WTC11 (cell line): ENCODE measurements around the gene SPATA13. TPM values are rescaled to one million over a fixed set of nuclear protein-coding genes. Genes with fewer than 3 reads are reported as not detected.
A peak's percentile ranks its signal among the peaks of the same experiment; 100 is the strongest.

Experiments
- ATAC-seq: fragments of 200-7000 bp; cut with Tn5 transposase; 2 replicates; pipeline ENCODE4 v1.10.0; 2021; ENCODE audit warnings: mild to moderate bottlenecking, moderate library complexity
- CTCF ChIA-PET: fragments of 300-600 bp; sonication (Branson Sonifier 250); formaldehyde crosslinking; loops from one replicate; lab custom pipeline; 2021; ENCODE audit warnings: antibody characterized with exemption; lab: Charles Lee
- POLR2A ChIA-PET: fragments of 350-600 bp; sonication (Branson Sonifier 250); formaldehyde crosslinking; loops from one replicate; lab custom pipeline; 2021; ENCODE audit warnings: antibody characterized with exemption; lab: Charles Lee
- DNase-seq: peaks from one replicate; pipeline ENCODE4 v3.0.0; 2021; ENCODE audit warnings: low spot score
- H3K27ac Mint-ChIP-seq: 2 replicates; pipeline ENCODE4 v1.8.0; 2021; ENCODE audit warnings: mixed read lengths
- H3K27me3 Mint-ChIP-seq: 2 replicates; pipeline ENCODE4 v1.8.0; 2021; ENCODE audit warnings: low read depth, mild to moderate bottlenecking, moderate library complexity, mixed read lengths
- H3K36me3 Mint-ChIP-seq: 2 replicates; pipeline ENCODE4 v1.8.0; 2021; ENCODE audit warnings: mixed read lengths
- H3K4me1 Mint-ChIP-seq: 2 replicates; pipeline ENCODE4 v1.8.0; 2022; ENCODE audit warnings: mixed read lengths
- H3K4me3 Mint-ChIP-seq: 2 replicates; pipeline ENCODE4 v1.8.0; 2021; ENCODE audit warnings: mild to moderate bottlenecking, moderate library complexity, mixed read lengths
- H3K9me3 Mint-ChIP-seq: 2 replicates; pipeline ENCODE4 v1.8.0; 2021; ENCODE audit warnings: mixed read lengths
- CREB1 ChIP-seq: sonication (generic); formaldehyde crosslinking; IDR thresholded peaks from 2 replicates; pipeline ENCODE4 v1.8.0; 2023; ENCODE audit warnings: mild to moderate bottlenecking, missing genetic modification reagents
- ELF4 ChIP-seq: sonication (generic); formaldehyde crosslinking; IDR thresholded peaks from 2 replicates; pipeline ENCODE4 v1.8.1; 2022; ENCODE audit warnings: low read depth, mild to moderate bottlenecking, moderate library complexity, missing genetic modification reagents
- HMGA2 ChIP-seq: fragments of 250-450 bp; sonication (Bioruptor Pico); IDR thresholded peaks from 2 replicates; pipeline ENCODE4 v1.4.0; 2021; ENCODE audit warnings: mild to moderate bottlenecking, moderate library complexity
- MXD4 ChIP-seq: fragments of 250-450 bp; sonication (Bioruptor Pico); IDR thresholded peaks from 2 replicates; pipeline ENCODE4 v1.8.0; 2021; ENCODE audit warnings: mild to moderate bottlenecking, moderate library complexity, borderline replicate concordance
- MYBL2 ChIP-seq: sonication (generic); formaldehyde crosslinking; IDR thresholded peaks from 2 replicates; pipeline ENCODE4 v1.8.1; 2023; ENCODE audit warnings: mild to moderate bottlenecking, moderate library complexity, missing genetic modification reagents
- NFYB ChIP-seq: sonication (generic); formaldehyde crosslinking; conservative IDR thresholded peaks from 2 replicates; pipeline ENCODE4 v1.8.0; 2022; ENCODE audit warnings: low read depth, missing genetic modification reagents
- NR1H2 ChIP-seq: sonication (generic); formaldehyde crosslinking; IDR thresholded peaks from 2 replicates; pipeline ENCODE4 v1.9.0; 2021; ENCODE audit warnings: mild to moderate bottlenecking, moderate library complexity, missing genetic modification reagents
- NR2C2 ChIP-seq: sonication (generic); formaldehyde crosslinking; IDR thresholded peaks from 2 replicates; pipeline ENCODE4 v1.8.0; 2022; ENCODE audit warnings: mild to moderate bottlenecking, missing genetic modification reagents
- PRRX2 ChIP-seq: fragments of 250-450 bp; sonication (Bioruptor Pico); IDR thresholded peaks from 2 replicates; pipeline ENCODE4 v1.8.0; 2021; ENCODE audit warnings: mild to moderate bottlenecking
- RELA ChIP-seq: sonication (generic); formaldehyde crosslinking; IDR thresholded peaks from 2 replicates; pipeline ENCODE4 v1.8.1; 2022; ENCODE audit warnings: missing genetic modification reagents, mild to moderate bottlenecking, borderline replicate concordance
- SP1 ChIP-seq: sonication (generic); formaldehyde crosslinking; conservative IDR thresholded peaks from 2 replicates; pipeline ENCODE4 v1.8.1; 2022; ENCODE audit warnings: missing genetic modification reagents
- TP53 ChIP-seq: sonication (generic); formaldehyde crosslinking; IDR thresholded peaks from 2 replicates; pipeline ENCODE4 v1.8.1; 2023; ENCODE audit warnings: mild to moderate bottlenecking, missing genetic modification reagents
- ZBTB21 ChIP-seq: sonication (generic); formaldehyde crosslinking; IDR thresholded peaks from 2 replicates; pipeline ENCODE4 v1.8.1; 2023; ENCODE audit warnings: mild to moderate bottlenecking, missing genetic modification reagents, borderline replicate concordance
- ZNF396 ChIP-seq: fragments of 250-450 bp; sonication (Bioruptor Pico); IDR thresholded peaks from 2 replicates; pipeline ENCODE4 v1.8.0; 2021; ENCODE audit warnings: mild to moderate bottlenecking, moderate library complexity, borderline replicate concordance
- ZNF671 ChIP-seq: fragments of 250-450 bp; sonication (Bioruptor Pico); IDR thresholded peaks from 2 replicates; pipeline ENCODE4 v1.8.0; 2021; ENCODE audit warnings: mild to moderate bottlenecking
- total RNA-seq: library from RNA; stranded (reverse); gene quantifications from 3 replicates; pipeline ENCODE4 v1.2.3, GENCODE V29; 2021
- TF ChIP-seq, protein P1 (sequence below): fragments of 200-600 bp; IDR thresholded peaks from 2 replicates; pipeline ENCODE4 v1.8.0; 2022; ENCODE audit warnings: antibody characterized with exemption
- TF ChIP-seq, protein P2 (sequence below): sonication (generic); formaldehyde crosslinking; IDR thresholded peaks from 2 replicates; pipeline ENCODE4 v1.8.1; 2023; ENCODE audit warnings: mild to moderate bottlenecking, missing genetic modification reagents, moderate library complexity
- TF ChIP-seq, protein P3 (sequence below): fragments of 250-450 bp; sonication (Bioruptor Pico); IDR thresholded peaks from 2 replicates; pipeline ENCODE4 v1.8.0; 2021; ENCODE audit warnings: mild to moderate bottlenecking
- TF ChIP-seq, protein P4 (sequence below): sonication (generic); formaldehyde crosslinking; IDR thresholded peaks from 2 replicates; pipeline ENCODE4 v1.8.0; 2023; ENCODE audit warnings: missing genetic modification reagents, mild to moderate bottlenecking, borderline replicate concordance
- TF ChIP-seq, protein P5 (sequence below): sonication (generic); formaldehyde crosslinking; IDR thresholded peaks from 2 replicates; pipeline ENCODE4 v1.8.0; 2022; ENCODE audit warnings: mild to moderate bottlenecking, missing genetic modification reagents

Gene SPATA13
- total RNA-seq, 1 experiment from 2014 or later = 29.0 TPM

DNA sequence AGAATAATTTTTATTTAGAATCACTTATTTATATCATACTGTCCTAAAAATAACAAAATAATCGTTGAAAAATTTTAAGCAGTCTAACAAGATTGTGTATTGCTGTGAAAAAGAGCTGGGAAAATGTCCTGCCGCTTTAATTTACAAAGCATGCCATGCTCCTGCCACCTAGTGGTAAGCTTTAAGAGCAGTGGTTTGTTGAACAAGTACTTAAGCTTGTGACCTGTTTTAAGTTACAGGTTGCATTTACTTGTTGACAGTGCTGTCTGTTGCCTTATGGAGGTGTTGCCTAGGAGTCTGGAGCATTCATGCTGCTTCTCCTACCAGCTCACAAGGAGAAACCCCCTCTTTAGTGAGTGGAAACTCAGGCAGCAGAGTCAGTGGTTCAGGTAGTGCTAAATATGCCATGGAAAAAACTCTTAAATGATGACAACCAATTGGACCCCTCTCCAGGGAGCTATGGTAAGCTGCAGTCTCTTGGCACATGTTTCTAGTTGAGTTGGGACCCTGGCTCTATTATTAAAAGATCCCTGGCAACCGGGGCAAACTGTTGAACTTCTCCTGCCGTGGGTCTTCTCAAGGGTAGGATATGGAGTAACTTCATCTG lies 68.4 kb downstream of the SPATA13 start:
- no peak overlapping the region for H3K27ac Mint-ChIP-seq
- TF ChIP-seq ZBTB21 (CRISPR knock-in tag) (no peak), NR2C2 (CRISPR knock-in tag) (no peak), NR1H2 (CRISPR knock-in tag) (no peak), HMGA2 (CRISPR knock-in tag) (peak; percentile 28; the same call in 1 of the 2 replicates), MXD4 (CRISPR knock-in tag) (no peak)
- TF ChIP-seq, protein P1, sequence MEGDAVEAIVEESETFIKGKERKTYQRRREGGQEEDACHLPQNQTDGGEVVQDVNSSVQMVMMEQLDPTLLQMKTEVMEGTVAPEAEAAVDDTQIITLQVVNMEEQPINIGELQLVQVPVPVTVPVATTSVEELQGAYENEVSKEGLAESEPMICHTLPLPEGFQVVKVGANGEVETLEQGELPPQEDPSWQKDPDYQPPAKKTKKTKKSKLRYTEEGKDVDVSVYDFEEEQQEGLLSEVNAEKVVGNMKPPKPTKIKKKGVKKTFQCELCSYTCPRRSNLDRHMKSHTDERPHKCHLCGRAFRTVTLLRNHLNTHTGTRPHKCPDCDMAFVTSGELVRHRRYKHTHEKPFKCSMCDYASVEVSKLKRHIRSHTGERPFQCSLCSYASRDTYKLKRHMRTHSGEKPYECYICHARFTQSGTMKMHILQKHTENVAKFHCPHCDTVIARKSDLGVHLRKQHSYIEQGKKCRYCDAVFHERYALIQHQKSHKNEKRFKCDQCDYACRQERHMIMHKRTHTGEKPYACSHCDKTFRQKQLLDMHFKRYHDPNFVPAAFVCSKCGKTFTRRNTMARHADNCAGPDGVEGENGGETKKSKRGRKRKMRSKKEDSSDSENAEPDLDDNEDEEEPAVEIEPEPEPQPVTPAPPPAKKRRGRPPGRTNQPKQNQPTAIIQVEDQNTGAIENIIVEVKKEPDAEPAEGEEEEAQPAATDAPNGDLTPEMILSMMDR = peak; percentile 63; the same call in 1 of the 2 replicates
- TF ChIP-seq, all 79 proteins: peak for 2
- H3K9me3 Mint-ChIP-seq = no peaks in the 10 kb centered on the region
- CTCF ChIA-PET = interaction anchor here (0.5 to 4.9 kb wide), 54 partner anchors 10 to 869 kb away, joined by 3 to 37 read pairs (median 4); partner anchors contain the start of gene SPATA13
- H3K4me1 Mint-ChIP-seq = peaks cover 48% of the 10 kb centered on the region
- peaks cover 3% of the 10 kb centered on the region; the same call in 1 of the 2 replicates for H3K36me3 Mint-ChIP-seq
- ATAC-seq (no peak), DNase-seq (peak; percentile 22)
- POLR2A ChIA-PET = interaction anchor here (0.7 kb wide), 1 partner anchor 81 kb away, joined by 3 read pairs; no protein-coding TSS in a partner anchor
- H3K4me3 Mint-ChIP-seq = no peak overlapping the region
- H3K27me3 Mint-ChIP-seq = no peaks in the 10 kb centered on the region

DNA sequence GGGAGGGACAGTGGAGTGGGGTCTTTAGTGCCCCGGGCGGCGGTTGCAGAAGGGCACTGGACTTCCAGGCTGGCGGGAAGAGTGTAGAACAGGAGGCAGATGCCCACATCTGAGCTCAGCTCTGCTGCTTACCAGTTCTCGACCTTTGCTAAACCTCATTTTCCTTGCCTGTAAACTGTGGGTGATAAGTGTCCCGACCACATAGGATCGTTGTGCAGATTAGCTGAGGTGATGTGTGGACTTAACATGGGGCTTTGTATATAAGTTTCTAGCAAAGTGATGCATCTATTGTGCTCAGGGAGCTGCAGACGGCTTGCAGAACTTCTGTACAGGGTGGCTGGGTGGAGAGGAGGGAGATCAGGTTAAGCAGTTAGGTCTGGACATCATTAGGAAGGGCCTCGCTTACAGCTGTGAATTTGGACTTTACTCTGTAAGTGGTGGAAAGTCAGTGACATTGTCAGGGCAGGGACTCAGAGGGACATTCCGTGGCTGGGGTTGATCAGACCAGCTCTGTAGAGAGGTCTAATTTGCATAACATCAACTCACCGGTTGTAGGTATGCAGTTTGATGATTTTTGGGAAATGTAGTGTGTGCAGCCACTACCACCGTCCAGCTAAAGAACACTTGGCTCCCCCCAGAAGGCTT lies 70.0 kb downstream of the SPATA13 start:
- no peaks in the 10 kb centered on the region for H3K36me3 Mint-ChIP-seq
- peaks cover 52% of the 10 kb centered on the region for H3K4me1 Mint-ChIP-seq
- ATAC-seq = no peak
- H3K4me3 Mint-ChIP-seq = no peak overlapping the region
- CTCF ChIA-PET = interaction anchor here (0.6 to 4.9 kb wide), 8 partner anchors 27 to 309 kb away, joined by 3 to 37 read pairs (median 4); partner anchors contain the start of gene SPATA13
- TF ChIP-seq MYBL2 (CRISPR knock-in tag) = no peak
- TF ChIP-seq, protein P2, sequence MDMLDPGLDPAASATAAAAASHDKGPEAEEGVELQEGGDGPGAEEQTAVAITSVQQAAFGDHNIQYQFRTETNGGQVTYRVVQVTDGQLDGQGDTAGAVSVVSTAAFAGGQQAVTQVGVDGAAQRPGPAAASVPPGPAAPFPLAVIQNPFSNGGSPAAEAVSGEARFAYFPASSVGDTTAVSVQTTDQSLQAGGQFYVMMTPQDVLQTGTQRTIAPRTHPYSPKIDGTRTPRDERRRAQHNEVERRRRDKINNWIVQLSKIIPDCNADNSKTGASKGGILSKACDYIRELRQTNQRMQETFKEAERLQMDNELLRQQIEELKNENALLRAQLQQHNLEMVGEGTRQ (CRISPR knock-in tag) = no peak
- TF ChIP-seq, all 79 proteins: peak for 0
- Mint-ChIP-seq H3K27me3 (no peaks in the 10 kb centered on the region), H3K27ac (peak overlapping the region; percentile 8; the same call in 1 of the 2 replicates), H3K9me3 (no peaks in the 10 kb centered on the region)
- POLR2A ChIA-PET = no interaction called here
- DNase-seq = no peak

DNA sequence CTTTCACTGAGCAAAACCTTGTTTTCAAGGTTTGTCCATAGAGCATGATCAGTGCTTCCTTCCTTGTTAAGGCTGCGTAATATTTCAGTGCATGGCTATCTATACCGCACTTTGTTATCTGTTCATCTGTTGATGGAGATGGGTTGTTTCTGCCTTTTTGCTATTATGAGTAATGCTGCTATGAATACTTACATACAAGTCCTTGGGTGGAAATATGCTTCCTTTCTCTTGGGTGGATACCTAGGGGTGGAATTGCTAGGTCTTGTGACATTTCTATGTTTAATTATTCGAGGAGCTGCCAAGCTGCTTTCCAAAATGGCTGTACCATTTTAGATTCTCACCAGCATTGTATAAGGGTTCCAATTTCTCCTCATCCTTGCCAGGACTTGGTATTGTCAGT lies 70.9 kb downstream of the SPATA13 start:
- H3K27ac Mint-ChIP-seq = no peak overlapping the region
- H3K4me3 Mint-ChIP-seq = no peak overlapping the region
- H3K4me1 Mint-ChIP-seq = peaks cover 47% of the 10 kb centered on the region
- POLR2A ChIA-PET = no interaction called here
- no peak for DNase-seq
- H3K9me3 Mint-ChIP-seq = no peaks in the 10 kb centered on the region
- no peaks in the 10 kb centered on the region for H3K36me3 Mint-ChIP-seq
- no peak for ATAC-seq
- CTCF ChIA-PET = interaction anchor here (1.0 to 4.9 kb wide), 6 partner anchors 47 to 310 kb away, joined by 3 to 37 read pairs (median 6); partner anchors contain the start of gene SPATA13
- H3K27me3 Mint-ChIP-seq = no peaks in the 10 kb centered on the region
- TF ChIP-seq ZNF671 (CRISPR knock-in tag) (no peak), SP1 (CRISPR knock-in tag) (no peak), NFYB (CRISPR knock-in tag) (no peak), RELA (CRISPR knock-in tag) (no peak), TP53 (CRISPR knock-in tag) (no peak), CREB1 (CRISPR knock-in tag) (no peak), PRRX2 (CRISPR knock-in tag) (no peak), ZNF396 (CRISPR knock-in tag) (no peak), ELF4 (CRISPR knock-in tag) (no peak)
- TF ChIP-seq, protein P3, sequence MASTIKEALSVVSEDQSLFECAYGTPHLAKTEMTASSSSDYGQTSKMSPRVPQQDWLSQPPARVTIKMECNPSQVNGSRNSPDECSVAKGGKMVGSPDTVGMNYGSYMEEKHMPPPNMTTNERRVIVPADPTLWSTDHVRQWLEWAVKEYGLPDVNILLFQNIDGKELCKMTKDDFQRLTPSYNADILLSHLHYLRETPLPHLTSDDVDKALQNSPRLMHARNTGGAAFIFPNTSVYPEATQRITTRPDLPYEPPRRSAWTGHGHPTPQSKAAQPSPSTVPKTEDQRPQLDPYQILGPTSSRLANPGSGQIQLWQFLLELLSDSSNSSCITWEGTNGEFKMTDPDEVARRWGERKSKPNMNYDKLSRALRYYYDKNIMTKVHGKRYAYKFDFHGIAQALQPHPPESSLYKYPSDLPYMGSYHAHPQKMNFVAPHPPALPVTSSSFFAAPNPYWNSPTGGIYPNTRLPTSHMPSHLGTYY (CRISPR knock-in tag) = no peak
- TF ChIP-seq, protein P4, sequence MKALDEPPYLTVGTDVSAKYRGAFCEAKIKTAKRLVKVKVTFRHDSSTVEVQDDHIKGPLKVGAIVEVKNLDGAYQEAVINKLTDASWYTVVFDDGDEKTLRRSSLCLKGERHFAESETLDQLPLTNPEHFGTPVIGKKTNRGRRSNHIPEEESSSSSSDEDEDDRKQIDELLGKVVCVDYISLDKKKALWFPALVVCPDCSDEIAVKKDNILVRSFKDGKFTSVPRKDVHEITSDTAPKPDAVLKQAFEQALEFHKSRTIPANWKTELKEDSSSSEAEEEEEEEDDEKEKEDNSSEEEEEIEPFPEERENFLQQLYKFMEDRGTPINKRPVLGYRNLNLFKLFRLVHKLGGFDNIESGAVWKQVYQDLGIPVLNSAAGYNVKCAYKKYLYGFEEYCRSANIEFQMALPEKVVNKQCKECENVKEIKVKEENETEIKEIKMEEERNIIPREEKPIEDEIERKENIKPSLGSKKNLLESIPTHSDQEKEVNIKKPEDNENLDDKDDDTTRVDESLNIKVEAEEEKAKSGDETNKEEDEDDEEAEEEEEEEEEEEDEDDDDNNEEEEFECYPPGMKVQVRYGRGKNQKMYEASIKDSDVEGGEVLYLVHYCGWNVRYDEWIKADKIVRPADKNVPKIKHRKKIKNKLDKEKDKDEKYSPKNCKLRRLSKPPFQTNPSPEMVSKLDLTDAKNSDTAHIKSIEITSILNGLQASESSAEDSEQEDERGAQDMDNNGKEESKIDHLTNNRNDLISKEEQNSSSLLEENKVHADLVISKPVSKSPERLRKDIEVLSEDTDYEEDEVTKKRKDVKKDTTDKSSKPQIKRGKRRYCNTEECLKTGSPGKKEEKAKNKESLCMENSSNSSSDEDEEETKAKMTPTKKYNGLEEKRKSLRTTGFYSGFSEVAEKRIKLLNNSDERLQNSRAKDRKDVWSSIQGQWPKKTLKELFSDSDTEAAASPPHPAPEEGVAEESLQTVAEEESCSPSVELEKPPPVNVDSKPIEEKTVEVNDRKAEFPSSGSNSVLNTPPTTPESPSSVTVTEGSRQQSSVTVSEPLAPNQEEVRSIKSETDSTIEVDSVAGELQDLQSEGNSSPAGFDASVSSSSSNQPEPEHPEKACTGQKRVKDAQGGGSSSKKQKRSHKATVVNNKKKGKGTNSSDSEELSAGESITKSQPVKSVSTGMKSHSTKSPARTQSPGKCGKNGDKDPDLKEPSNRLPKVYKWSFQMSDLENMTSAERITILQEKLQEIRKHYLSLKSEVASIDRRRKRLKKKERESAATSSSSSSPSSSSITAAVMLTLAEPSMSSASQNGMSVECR = no peak
- TF ChIP-seq, protein P5, sequence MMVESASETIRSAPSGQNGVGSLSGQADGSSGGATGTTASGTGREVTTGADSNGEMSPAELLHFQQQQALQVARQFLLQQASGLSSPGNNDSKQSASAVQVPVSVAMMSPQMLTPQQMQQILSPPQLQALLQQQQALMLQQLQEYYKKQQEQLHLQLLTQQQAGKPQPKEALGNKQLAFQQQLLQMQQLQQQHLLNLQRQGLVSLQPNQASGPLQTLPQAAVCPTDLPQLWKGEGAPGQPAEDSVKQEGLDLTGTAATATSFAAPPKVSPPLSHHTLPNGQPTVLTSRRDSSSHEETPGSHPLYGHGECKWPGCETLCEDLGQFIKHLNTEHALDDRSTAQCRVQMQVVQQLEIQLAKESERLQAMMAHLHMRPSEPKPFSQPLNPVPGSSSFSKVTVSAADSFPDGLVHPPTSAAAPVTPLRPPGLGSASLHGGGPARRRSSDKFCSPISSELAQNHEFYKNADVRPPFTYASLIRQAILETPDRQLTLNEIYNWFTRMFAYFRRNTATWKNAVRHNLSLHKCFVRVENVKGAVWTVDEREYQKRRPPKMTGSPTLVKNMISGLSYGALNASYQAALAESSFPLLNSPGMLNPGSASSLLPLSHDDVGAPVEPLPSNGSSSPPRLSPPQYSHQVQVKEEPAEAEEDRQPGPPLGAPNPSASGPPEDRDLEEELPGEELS (CRISPR knock-in tag) = no peak
